HUES48 (cell line): ENCODE data around the gene RAB3GAP1.

Source experiments
- H3K27ac ChIP-seq: one replicate; pipeline ENCODE4 v1.7.0; 2013; ENCODE audit warnings: low read depth, low read length, inconsistent platforms
- H3K27me3 ChIP-seq: 2 replicates; pipeline ENCODE4 v1.6.1; 2013; ENCODE audit warnings: mild to moderate bottlenecking, low read length; ENCODE audit not compliant: control insufficient read depth, insufficient read depth
- H3K36me3 ChIP-seq: 2 replicates; pipeline ENCODE4 v1.6.1; 2013; ENCODE audit warnings: low read length; ENCODE audit not compliant: control insufficient read depth, insufficient read depth
- H3K4me1 ChIP-seq: 2 replicates; pipeline ENCODE4 v1.6.1; 2013; ENCODE audit warnings: mild to moderate bottlenecking, low read length; ENCODE audit not compliant: control insufficient read depth, insufficient read depth
- H3K4me3 ChIP-seq: 2 replicates; pipeline ENCODE4 v1.5.1; 2013; ENCODE audit warnings: mild to moderate bottlenecking, low read depth, low read length
- H3K9ac ChIP-seq: 2 replicates; pipeline ENCODE4 v1.6.1; 2013; ENCODE audit warnings: mild to moderate bottlenecking, low read depth, low read length, moderate library complexity
- H3K9me3 ChIP-seq: 2 replicates; pipeline ENCODE4 v1.6.1; 2013; ENCODE audit warnings: low read length; ENCODE audit not compliant: control insufficient read depth, insufficient read depth

The RAB3GAP1 gene

GRCh38 chr2:135167273-135167672 is 115.2 kb downstream of the RAB3GAP1 start:
- Histone ChIP-seq H3K27me3 (no peaks in the 10 kb centered on the region), H3K4me1 (0 out of 2 replicates have a peak, but pooled peaks cover 5% of the 10 kb centered on the region), H3K27ac (no peak overlapping the region), H3K9me3 (no peaks in the 10 kb centered on the region), H3K9ac (no peak overlapping the region), H3K4me3 (no peak overlapping the region), H3K36me3 (peaks cover 78% of the 10 kb centered on the region)

GRCh38 chr2:135168204-135168856 is 116.2 kb downstream of the RAB3GAP1 start:
- Histone ChIP-seq H3K4me1 (0 out of 2 replicates have a peak, but pooled peaks cover 5% of the 10 kb centered on the region), H3K27ac (no peak overlapping the region)

DNA sequence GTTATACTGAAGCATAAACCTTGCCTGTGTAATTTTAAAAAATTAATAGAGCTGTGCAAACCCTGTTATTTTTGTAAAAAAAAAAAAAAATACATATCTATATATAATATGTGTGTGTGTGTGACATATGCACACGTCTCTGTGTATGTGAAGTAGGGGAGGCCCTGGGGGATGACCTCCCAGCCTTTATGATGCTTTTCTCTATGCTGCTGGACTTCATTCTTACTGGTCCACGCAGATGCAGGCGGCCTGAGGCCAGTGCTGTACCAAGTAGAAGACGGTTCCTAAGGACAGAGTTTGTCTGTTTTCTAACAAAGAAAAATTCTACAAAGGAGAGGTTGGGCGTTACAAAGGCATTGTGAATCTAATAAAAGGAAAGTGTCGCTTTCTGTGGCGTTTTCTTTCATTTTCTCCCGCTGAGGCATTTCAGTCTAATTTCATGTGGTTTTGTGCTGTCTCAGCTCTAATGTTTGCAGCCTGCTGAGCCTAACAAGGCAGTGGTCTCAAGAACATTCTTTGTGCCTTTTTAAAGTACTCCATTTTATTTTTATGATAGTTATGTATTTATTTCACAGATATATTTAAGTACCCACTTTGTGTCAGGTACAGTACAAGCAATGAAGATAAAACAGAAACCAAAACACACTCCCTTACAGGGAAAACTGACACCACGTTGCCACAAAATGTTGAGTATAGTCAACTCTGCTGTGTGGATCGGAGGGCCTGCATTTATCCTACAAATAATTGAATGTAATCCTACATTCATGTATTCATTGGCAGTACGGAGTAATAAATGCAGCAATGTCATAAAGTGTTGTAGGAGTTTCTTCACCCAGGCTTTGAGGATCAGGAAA is 118.0 kb downstream of the RAB3GAP1 start:
- no peaks in the 10 kb centered on the region for H3K9me3 ChIP-seq
- no peaks in the 10 kb centered on the region for H3K27me3 ChIP-seq
- H3K9ac ChIP-seq, result no peak overlapping the region
- 0 out of 2 replicates have a peak, but pooled peaks cover 5% of the 10 kb centered on the region for H3K4me1 ChIP-seq
- peaks cover 51% of the 10 kb centered on the region for H3K36me3 ChIP-seq
- H3K4me3 ChIP-seq, result no peak overlapping the region
- H3K27ac ChIP-seq, result no peak overlapping the region

More at GRCh38 chr2:135168204-135168856, 116.2 kb downstream of the RAB3GAP1 start:
- Histone ChIP-seq H3K9ac (no peak overlapping the region), H3K9me3 (no peaks in the 10 kb centered on the region), H3K36me3 (peaks cover 68% of the 10 kb centered on the region), H3K27me3 (no peaks in the 10 kb centered on the region), H3K4me3 (no peak overlapping the region)

DNA sequence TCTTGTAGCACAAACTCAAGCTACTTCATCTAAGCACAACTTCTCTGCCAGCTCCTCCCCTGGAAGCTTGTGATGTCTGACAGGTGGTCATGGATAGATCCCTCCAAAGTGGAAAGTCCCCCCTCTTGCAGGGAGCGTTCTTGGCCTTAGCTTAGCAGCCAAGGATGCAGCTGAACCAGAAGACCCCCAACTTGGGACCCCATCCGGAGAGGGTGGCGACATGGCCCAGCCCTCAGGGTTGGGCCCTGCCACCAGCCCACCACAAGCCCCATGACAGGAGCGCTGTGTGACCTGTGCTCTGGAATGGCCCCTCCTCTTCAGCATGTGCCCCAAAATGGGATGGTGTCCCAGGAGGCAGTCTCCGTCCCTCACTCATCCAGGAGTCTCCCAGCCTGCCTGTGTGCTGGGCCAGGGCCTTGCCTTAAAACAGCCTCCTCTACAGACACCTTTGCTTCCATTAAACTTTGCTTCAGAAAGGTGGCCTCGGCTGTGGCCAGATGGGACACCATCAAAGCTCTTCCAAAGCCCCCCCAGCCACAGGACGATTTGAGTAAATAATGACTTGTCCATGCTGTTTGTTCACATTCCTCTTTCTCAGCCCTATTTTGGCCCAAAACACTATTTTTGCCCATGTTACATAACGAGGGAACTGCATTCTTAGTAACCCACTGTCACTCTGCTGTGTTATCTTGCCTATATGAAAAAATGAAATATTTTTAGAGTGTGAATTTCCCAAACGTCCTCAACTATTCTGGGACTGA is 122.1 kb downstream of the RAB3GAP1 start:
- no peak overlapping the region for H3K27ac ChIP-seq
- no peaks in the 10 kb centered on the region for H3K4me1 ChIP-seq
- H3K27me3 ChIP-seq, result no peaks in the 10 kb centered on the region
- H3K4me3 ChIP-seq, result no peak overlapping the region
- no peaks in the 10 kb centered on the region for H3K9me3 ChIP-seq
- H3K36me3 ChIP-seq, result peaks cover 21% of the 10 kb centered on the region
- no peak overlapping the region for H3K9ac ChIP-seq

DNA sequence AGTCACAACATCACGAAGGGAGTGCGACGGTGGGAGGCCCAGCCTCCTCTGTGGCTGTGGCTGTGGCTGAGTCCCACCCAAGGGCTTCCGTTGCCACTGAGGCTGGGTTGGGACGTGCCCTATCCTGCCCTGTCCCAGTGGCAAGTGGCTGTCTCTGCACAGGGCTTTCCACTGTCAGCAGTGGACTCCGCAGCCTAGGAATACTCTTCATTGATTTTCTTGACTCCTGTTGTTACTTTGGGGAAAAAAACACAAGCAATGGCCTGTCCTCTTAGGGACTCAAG is 122.7 kb downstream of the RAB3GAP1 start:
- no peak overlapping the region for H3K4me3 ChIP-seq
- no peaks in the 10 kb centered on the region for H3K9me3 ChIP-seq
- no peaks in the 10 kb centered on the region for H3K27me3 ChIP-seq
- no peak overlapping the region for H3K9ac ChIP-seq
- H3K4me1 ChIP-seq, result no peaks in the 10 kb centered on the region
- H3K27ac ChIP-seq, result no peak overlapping the region
- H3K36me3 ChIP-seq, result peaks cover 16% of the 10 kb centered on the region

- Histone ChIP-seq H3K9ac (no peak overlapping the region), H3K36me3 (peaks cover 13% of the 10 kb centered on the region), H3K9me3 (no peaks in the 10 kb centered on the region), H3K4me3 (no peak overlapping the region), H3K27me3 (no peaks in the 10 kb centered on the region), H3K4me1 (no peaks in the 10 kb centered on the region), H3K27ac (no peak overlapping the region)
Measured at GRCh38 chr2:135175177-135175576, 123.1 kb downstream of the RAB3GAP1 start.

DNA sequence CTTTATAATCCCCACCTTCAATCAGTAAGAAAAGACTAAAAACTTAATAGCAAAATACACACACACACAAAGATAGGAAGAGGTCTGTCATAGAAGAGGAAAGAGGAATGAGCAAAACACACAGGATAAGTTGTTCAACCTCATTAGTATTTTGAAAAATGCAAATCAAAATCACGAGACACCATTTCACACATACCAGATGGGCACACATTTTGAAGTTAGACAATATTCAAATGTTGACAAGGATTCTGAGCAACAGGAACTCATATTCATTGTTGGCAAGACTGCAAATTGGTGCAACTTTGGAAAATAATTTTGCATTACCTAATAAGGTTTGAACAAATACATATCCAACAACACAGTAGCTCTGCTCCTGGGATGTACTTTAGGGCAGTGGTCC is 127.6 kb downstream of the RAB3GAP1 start:
- H3K9ac ChIP-seq, result no peak overlapping the region
- H3K27ac ChIP-seq, result no peak overlapping the region
- H3K36me3 ChIP-seq, result peaks cover 4% of the 10 kb centered on the region; the same call in 1 of the 2 replicates

GRCh38 chr2:135182190-135182589 is 130.1 kb downstream of the RAB3GAP1 start:
- H3K36me3 ChIP-seq, result no peaks in the 10 kb centered on the region
- no peak overlapping the region for H3K4me3 ChIP-seq
- no peak overlapping the region for H3K9ac ChIP-seq
- H3K4me1 ChIP-seq, result no peaks in the 10 kb centered on the region; the same call in 1 of the 2 replicates
- no peak overlapping the region for H3K27ac ChIP-seq
- no peaks in the 10 kb centered on the region for H3K27me3 ChIP-seq
- no peaks in the 10 kb centered on the region for H3K9me3 ChIP-seq

More for the DNA sequence above, 127.6 kb downstream of the RAB3GAP1 start:
- H3K27me3 ChIP-seq, result no peaks in the 10 kb centered on the region
- H3K4me3 ChIP-seq, result no peak overlapping the region
- H3K9me3 ChIP-seq, result no peaks in the 10 kb centered on the region
- no peaks in the 10 kb centered on the region; the same call in 1 of the 2 replicates for H3K4me1 ChIP-seq

DNA sequence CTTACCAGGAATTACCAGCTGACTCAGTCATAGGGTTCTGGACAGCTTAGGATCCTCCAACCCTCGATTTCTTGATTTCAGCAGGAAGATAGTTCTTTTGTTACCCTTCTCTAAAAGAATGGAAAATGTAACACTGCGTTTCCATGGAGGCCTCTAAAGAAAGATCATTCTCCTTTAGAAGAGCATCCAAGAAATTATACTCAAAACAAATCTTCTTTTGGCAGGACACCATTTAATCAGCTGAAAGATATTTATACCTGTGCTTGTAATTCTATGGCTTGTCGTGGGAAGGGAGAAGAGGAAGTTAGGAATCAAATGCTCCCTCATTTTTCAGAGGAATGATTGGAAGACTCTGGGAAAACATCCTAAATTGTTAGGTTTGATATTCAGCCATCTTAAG is 130.5 kb downstream of the RAB3GAP1 start:
- no peak overlapping the region for H3K4me3 ChIP-seq
- H3K36me3 ChIP-seq, result no peaks in the 10 kb centered on the region
- H3K27ac ChIP-seq, result no peak overlapping the region
- no peaks in the 10 kb centered on the region for H3K9me3 ChIP-seq
- H3K27me3 ChIP-seq, result no peaks in the 10 kb centered on the region
- no peak overlapping the region for H3K9ac ChIP-seq
- H3K4me1 ChIP-seq, result no peaks in the 10 kb centered on the region; the same call in 1 of the 2 replicates

GRCh38 chr2:135183822-135184221 is 131.7 kb downstream of the RAB3GAP1 start:
- H3K36me3 ChIP-seq, result no peaks in the 10 kb centered on the region
- H3K27ac ChIP-seq, result no peak overlapping the region
- no peaks in the 10 kb centered on the region for H3K27me3 ChIP-seq
- no peak overlapping the region for H3K9ac ChIP-seq
- no peak overlapping the region for H3K4me3 ChIP-seq
- H3K9me3 ChIP-seq, result no peaks in the 10 kb centered on the region
- H3K4me1 ChIP-seq, result no peaks in the 10 kb centered on the region; the same call in 1 of the 2 replicates
